H1 (cell line): ENCODE data around the gene SLC9A2.

ENCODE experiments used
- BCL11A ChIP-seq, 2 experiments: IDR thresholded peaks; one replicate each; pipeline ENCODE4 v1.6.1; 2011; ENCODE audit warnings: low read depth in 2 of 2, low read length in 2 of 2, mild to moderate bottlenecking in 2 of 2
- CREB1 ChIP-seq: IDR thresholded peaks from 2 replicates; pipeline ENCODE4 v1.6.1; 2012; ENCODE audit warnings: inconsistent platforms
- KDM1A ChIP-seq: fragments of 200-600, 300-600 bp; sonication (generic); IDR thresholded peaks from 2 replicates; pipeline ENCODE4 v1.7.1; 2016; ENCODE audit warnings: mild to moderate bottlenecking, low read length, borderline replicate concordance
- POLR2AphosphoS5 ChIP-seq: IDR thresholded peaks from 2 replicates; pipeline ENCODE4 v1.6.1; 2011; ENCODE audit warnings: low read depth, low read length
- SAP30 ChIP-seq: fragments of 300-600 bp; sonication (generic); IDR thresholded peaks from 2 replicates; pipeline ENCODE4 v1.7.1; 2012; ENCODE audit warnings: low read length, moderate library complexity, mild to moderate bottlenecking, inconsistent platforms; ENCODE audit not compliant: insufficient read depth, insufficient replicate concordance
- SP1 ChIP-seq: IDR thresholded peaks from 2 replicates; pipeline ENCODE4 v1.6.1; 2011; ENCODE audit warnings: low read depth, low read length
- SP2 ChIP-seq: IDR thresholded peaks from 2 replicates; pipeline ENCODE4 v1.6.1; 2012; ENCODE audit warnings: mild to moderate bottlenecking, low read length, inconsistent platforms
- TEAD4 ChIP-seq: IDR thresholded peaks from 2 replicates; pipeline ENCODE4 v1.6.1; 2012; ENCODE audit warnings: low read depth, low read length, inconsistent platforms, mixed read lengths
- YY1 ChIP-seq: IDR thresholded peaks from 2 replicates; pipeline ENCODE4 v1.6.1; 2011; ENCODE audit warnings: low read depth, mild to moderate bottlenecking, low read length
- TF ChIP-seq, protein P1 (sequence below): IDR thresholded peaks from 2 replicates; pipeline ENCODE4 v1.6.1; 2012; ENCODE audit warnings: inconsistent platforms
- TF ChIP-seq, protein P2 (sequence below), 3 experiments: IDR thresholded peaks; 1 replicate in 2 of 3; 2 replicates in 1 of 3; pipeline versions ENCODE4 v1.5.1 to v1.6.1; 2011; ENCODE audit warnings: low read length in 3 of 3, mild to moderate bottlenecking in 3 of 3, inconsistent platforms in 2 of 3, low read depth in 1 of 3, moderate library complexity in 1 of 3; ENCODE audit not compliant: insufficient read depth in 1 of 3; ENCODE audit errors: control extremely low read depth in 1 of 3

DNA sequence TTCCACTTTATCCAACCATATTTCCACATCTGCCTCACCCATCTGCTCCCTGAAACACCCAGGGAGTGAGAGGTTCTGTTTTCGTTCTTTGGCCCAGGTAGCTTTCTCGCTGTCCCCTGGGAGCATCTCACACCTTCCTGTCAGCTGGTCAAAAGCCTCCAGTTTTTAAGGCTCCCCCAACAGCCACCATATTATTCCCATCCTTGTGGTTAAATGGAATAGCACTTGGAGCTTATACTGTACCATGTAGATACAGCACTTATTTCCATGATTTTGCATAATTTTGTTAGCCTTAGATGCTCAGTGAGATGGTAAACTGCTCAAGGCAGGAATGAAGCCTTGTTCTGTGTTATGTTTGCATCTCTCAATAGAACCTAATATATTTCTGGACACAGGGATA, 84.0 kb downstream of the SLC9A2 start:
- TF ChIP-seq BCL11A (IDR thresholded peaks at IDR 0.05; ENCODE audit: low read depth in 2 of 2, low read length in 2 of 2) (no peak), SP1 (no peak), KDM1A (no peak), SP2 (no peak), TEAD4 (no peak), SAP30 (no peak), YY1 (no peak), CREB1 (no peak), POLR2AphosphoS5 (no peak)
- TF ChIP-seq, protein P1, sequence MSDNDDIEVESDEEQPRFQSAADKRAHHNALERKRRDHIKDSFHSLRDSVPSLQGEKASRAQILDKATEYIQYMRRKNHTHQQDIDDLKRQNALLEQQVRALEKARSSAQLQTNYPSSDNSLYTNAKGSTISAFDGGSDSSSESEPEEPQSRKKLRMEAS, result no peak
- TF ChIP-seq, protein P2, sequence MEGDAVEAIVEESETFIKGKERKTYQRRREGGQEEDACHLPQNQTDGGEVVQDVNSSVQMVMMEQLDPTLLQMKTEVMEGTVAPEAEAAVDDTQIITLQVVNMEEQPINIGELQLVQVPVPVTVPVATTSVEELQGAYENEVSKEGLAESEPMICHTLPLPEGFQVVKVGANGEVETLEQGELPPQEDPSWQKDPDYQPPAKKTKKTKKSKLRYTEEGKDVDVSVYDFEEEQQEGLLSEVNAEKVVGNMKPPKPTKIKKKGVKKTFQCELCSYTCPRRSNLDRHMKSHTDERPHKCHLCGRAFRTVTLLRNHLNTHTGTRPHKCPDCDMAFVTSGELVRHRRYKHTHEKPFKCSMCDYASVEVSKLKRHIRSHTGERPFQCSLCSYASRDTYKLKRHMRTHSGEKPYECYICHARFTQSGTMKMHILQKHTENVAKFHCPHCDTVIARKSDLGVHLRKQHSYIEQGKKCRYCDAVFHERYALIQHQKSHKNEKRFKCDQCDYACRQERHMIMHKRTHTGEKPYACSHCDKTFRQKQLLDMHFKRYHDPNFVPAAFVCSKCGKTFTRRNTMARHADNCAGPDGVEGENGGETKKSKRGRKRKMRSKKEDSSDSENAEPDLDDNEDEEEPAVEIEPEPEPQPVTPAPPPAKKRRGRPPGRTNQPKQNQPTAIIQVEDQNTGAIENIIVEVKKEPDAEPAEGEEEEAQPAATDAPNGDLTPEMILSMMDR (IDR thresholded peaks at IDR 0.05; ENCODE audit: control extremely low read depth in 1 of 3, insufficient read depth in 1 of 3, low read depth in 1 of 3, low read length in 3 of 3), result no peak
